WTC11 (cell line): Measurements from ENCODE around the gene SLC35B3. TPM values are rescaled to one million over a fixed set of nuclear protein-coding genes. Genes with fewer than 3 reads are reported as not detected.

ENCODE experiments used
- ATAC-seq: fragments of 200-7000 bp; cut with Tn5 transposase; 2 replicates; pipeline ENCODE4 v1.10.0; 2021; ENCODE audit warnings: mild to moderate bottlenecking, moderate library complexity
- CTCF ChIA-PET: fragments of 300-600 bp; sonication (Branson Sonifier 250); formaldehyde crosslinking; loops from one replicate; lab custom pipeline; 2021; ENCODE audit warnings: antibody characterized with exemption; lab: Charles Lee
- POLR2A ChIA-PET: fragments of 350-600 bp; sonication (Branson Sonifier 250); formaldehyde crosslinking; loops from one replicate; lab custom pipeline; 2021; ENCODE audit warnings: antibody characterized with exemption; lab: Charles Lee
- DNase-seq: peaks from one replicate; pipeline ENCODE4 v3.0.0; 2021; ENCODE audit warnings: low spot score
- H3K27ac Mint-ChIP-seq: 2 replicates; pipeline ENCODE4 v1.8.0; 2021; ENCODE audit warnings: mixed read lengths
- H3K27me3 Mint-ChIP-seq: 2 replicates; pipeline ENCODE4 v1.8.0; 2021; ENCODE audit warnings: low read depth, mild to moderate bottlenecking, moderate library complexity, mixed read lengths
- H3K36me3 Mint-ChIP-seq: 2 replicates; pipeline ENCODE4 v1.8.0; 2021; ENCODE audit warnings: mixed read lengths
- H3K4me1 Mint-ChIP-seq: 2 replicates; pipeline ENCODE4 v1.8.0; 2022; ENCODE audit warnings: mixed read lengths
- H3K4me3 Mint-ChIP-seq: 2 replicates; pipeline ENCODE4 v1.8.0; 2021; ENCODE audit warnings: mild to moderate bottlenecking, moderate library complexity, mixed read lengths
- H3K9me3 Mint-ChIP-seq: 2 replicates; pipeline ENCODE4 v1.8.0; 2021; ENCODE audit warnings: mixed read lengths
- CBFB ChIP-seq: sonication (generic); formaldehyde crosslinking; IDR thresholded peaks from 2 replicates; pipeline ENCODE4 v1.8.1; 2022; ENCODE audit warnings: mild to moderate bottlenecking, low read depth, missing genetic modification reagents
- CDX4 ChIP-seq: fragments of 250-450 bp; sonication (Bioruptor Pico); IDR thresholded peaks from 2 replicates; pipeline ENCODE4 v1.9.0; 2021; ENCODE audit warnings: moderate library complexity, mild to moderate bottlenecking, inconsistent platforms, borderline replicate concordance
- CTCF ChIP-seq: fragments of 200-600 bp; IDR thresholded peaks from 2 replicates; pipeline ENCODE4 v1.8.0; 2022; ENCODE audit warnings: antibody characterized with exemption
- E2F5 ChIP-seq: sonication (generic); formaldehyde crosslinking; IDR thresholded peaks from 2 replicates; pipeline ENCODE4 v1.8.1; 2022; ENCODE audit warnings: mild to moderate bottlenecking, moderate library complexity, missing genetic modification reagents
- ELF4 ChIP-seq: sonication (generic); formaldehyde crosslinking; IDR thresholded peaks from 2 replicates; pipeline ENCODE4 v1.8.1; 2022; ENCODE audit warnings: low read depth, mild to moderate bottlenecking, moderate library complexity, missing genetic modification reagents
- EMX1 ChIP-seq: fragments of 250-450 bp; sonication (Bioruptor Pico); IDR thresholded peaks from 2 replicates; pipeline ENCODE4 v1.8.0; 2021; ENCODE audit warnings: mild to moderate bottlenecking
- FOXP1 ChIP-seq: sonication (generic); formaldehyde crosslinking; IDR thresholded peaks from 2 replicates; pipeline ENCODE4 v1.8.0; 2022; ENCODE audit warnings: missing genetic modification reagents, mild to moderate bottlenecking, moderate library complexity, borderline replicate concordance
- HMGXB4 ChIP-seq: sonication (generic); formaldehyde crosslinking; IDR thresholded peaks from 2 replicates; pipeline ENCODE4 v1.8.1; 2023; ENCODE audit warnings: mild to moderate bottlenecking, moderate library complexity, missing genetic modification reagents
- IRF2 ChIP-seq: sonication (generic); formaldehyde crosslinking; IDR thresholded peaks from 2 replicates; pipeline ENCODE4 v1.8.0; 2022; ENCODE audit warnings: low read depth, missing genetic modification reagents, borderline replicate concordance
- MAX ChIP-seq: sonication (generic); formaldehyde crosslinking; IDR thresholded peaks from 2 replicates; pipeline ENCODE4 v1.8.0; 2022; ENCODE audit warnings: mild to moderate bottlenecking, missing genetic modification reagents
- NFATC4 ChIP-seq: fragments of 250-450 bp; sonication (Bioruptor Pico); IDR thresholded peaks from 2 replicates; pipeline ENCODE4 v1.9.0; 2021; ENCODE audit warnings: mild to moderate bottlenecking
- NR1H2 ChIP-seq: sonication (generic); formaldehyde crosslinking; IDR thresholded peaks from 2 replicates; pipeline ENCODE4 v1.9.0; 2021; ENCODE audit warnings: mild to moderate bottlenecking, moderate library complexity, missing genetic modification reagents
- NR2C2 ChIP-seq: sonication (generic); formaldehyde crosslinking; IDR thresholded peaks from 2 replicates; pipeline ENCODE4 v1.8.0; 2022; ENCODE audit warnings: mild to moderate bottlenecking, missing genetic modification reagents
- NR3C1 ChIP-seq: sonication (generic); formaldehyde crosslinking; conservative IDR thresholded peaks from 2 replicates; pipeline ENCODE4 v1.8.1; 2023; ENCODE audit warnings: low read depth, mild to moderate bottlenecking, missing genetic modification reagents
- RELA ChIP-seq: sonication (generic); formaldehyde crosslinking; IDR thresholded peaks from 2 replicates; pipeline ENCODE4 v1.8.1; 2022; ENCODE audit warnings: missing genetic modification reagents, mild to moderate bottlenecking, borderline replicate concordance
- SOX15 ChIP-seq: fragments of 250-450 bp; sonication (Bioruptor Pico); IDR thresholded peaks from 2 replicates; pipeline ENCODE4 v1.9.0; 2021; ENCODE audit warnings: mild to moderate bottlenecking
- SP1 ChIP-seq: sonication (generic); formaldehyde crosslinking; conservative IDR thresholded peaks from 2 replicates; pipeline ENCODE4 v1.8.1; 2022; ENCODE audit warnings: missing genetic modification reagents
- TCF7 ChIP-seq: sonication (generic); formaldehyde crosslinking; IDR thresholded peaks from 2 replicates; pipeline ENCODE4 v1.8.0; 2022; ENCODE audit warnings: mild to moderate bottlenecking, low read depth, missing genetic modification reagents, moderate library complexity
- TEAD4 ChIP-seq: sonication (generic); formaldehyde crosslinking; IDR thresholded peaks from 2 replicates; pipeline ENCODE4 v1.8.0; 2022; ENCODE audit warnings: mild to moderate bottlenecking, missing genetic modification reagents
- ZMAT4 ChIP-seq: fragments of 250-450 bp; sonication (Bioruptor Pico); IDR thresholded peaks from 2 replicates; pipeline ENCODE4 v1.9.0; 2021; ENCODE audit warnings: mild to moderate bottlenecking
- ZNF121 ChIP-seq: sonication (generic); formaldehyde crosslinking; IDR thresholded peaks from 2 replicates; pipeline ENCODE4 v1.8.0; 2023; ENCODE audit warnings: missing genetic modification reagents
- ZNF281 ChIP-seq: sonication (generic); formaldehyde crosslinking; IDR thresholded peaks from 2 replicates; pipeline ENCODE4 v1.8.0; 2023; ENCODE audit warnings: mild to moderate bottlenecking, missing genetic modification reagents
- ZNF512 ChIP-seq: sonication (generic); formaldehyde crosslinking; IDR thresholded peaks from 2 replicates; pipeline ENCODE4 v1.8.1; 2022; ENCODE audit warnings: missing genetic modification reagents, borderline replicate concordance
- total RNA-seq: library from RNA; stranded (reverse); gene quantifications from 3 replicates; pipeline ENCODE4 v1.2.3, GENCODE V29; 2021

SLC35B3 gene
- total RNA-seq, 1 experiment from 2014 or later = 8.4 TPM

GRCh38 chr6:8435093-8435844 lies at the start of gene SLC35B3 (continued):
- 0 out of 2 replicates have a peak, but pooled peaks have one; percentile 26 for TF ChIP-seq HMGXB4 (CRISPR knock-in tag)
- no peak for TF ChIP-seq IRF2 (CRISPR knock-in tag)
- TF ChIP-seq SOX15 (CRISPR knock-in tag) = no peak
- peak; percentile 83; the same call in 1 of the 2 replicates for TF ChIP-seq FOXP1 (CRISPR knock-in tag)
- TF ChIP-seq E2F5 (CRISPR knock-in tag) = peak; percentile 59; the same call in 1 of the 2 replicates
- no peak for TF ChIP-seq NR2C2 (CRISPR knock-in tag)

- POLR2A ChIA-PET = no interaction called here
- TF ChIP-seq EMX1 (CRISPR knock-in tag) (no peak), NFATC4 (CRISPR knock-in tag) (no peak), NR3C1 (CRISPR knock-in tag) (no peak), NR1H2 (no peak), CBFB (CRISPR knock-in tag) (no peak), ZMAT4 (CRISPR knock-in tag) (no peak), ZNF121 (CRISPR knock-in tag) (no peak), TCF7 (no peak), SP1 (CRISPR knock-in tag) (no peak), TEAD4 (CRISPR knock-in tag) (no peak), ZNF512 (CRISPR knock-in tag) (no peak), CDX4 (no peak), MAX (CRISPR knock-in tag) (no peak), CTCF (no peak), ELF4 (no peak), RELA (CRISPR knock-in tag) (no peak), ZNF281 (CRISPR knock-in tag) (no peak)
Measured at GRCh38 chr6:8483650-8484049, 48.3 kb upstream of the SLC35B3 start.

More at GRCh38 chr6:8483650-8484049, 48.3 kb upstream of the SLC35B3 start:
- Mint-ChIP-seq H3K4me3 (no peak overlapping the region), H3K27me3 (no peaks in the 10 kb centered on the region), H3K4me1 (no peaks in the 10 kb centered on the region), H3K36me3 (no peaks in the 10 kb centered on the region), H3K27ac (no peak overlapping the region), H3K9me3 (peaks cover 3% of the 10 kb centered on the region; the same call in 1 of the 2 replicates)
- CTCF ChIA-PET = no interaction called here
- no peak for DNase-seq
- ATAC-seq = no peak
